Heart right ventricle (tissue), 16 donors: ENCODE measurements around the gene ZBTB2. TPM values are rescaled to one million over a fixed set of nuclear protein-coding genes. Genes with fewer than 3 reads are reported as not detected.
"Not testable (repeated sequence)": the region's sequence is repeated elsewhere in the genome, so short reads cannot be mapped to it uniquely, and the experiment has no call there.

Experiments
- ATAC-seq, 8 donors: fragments of 200-7000 bp; cut with Tn5 transposase; one replicate each; pipeline ENCODE4 v1.9.1; 2020; ENCODE audit warnings: mild to moderate bottlenecking in 8 of 8, moderate library complexity in 8 of 8, moderate number of reproducible peaks in 1 of 8
- DNase-seq, 2 donors: peaks; one replicate each; pipeline ENCODE4 v3.0.0-alpha.2; 2020
- H3K27ac ChIP-seq, 10 donors: fragments of 200-600 bp; sonication (generic) in 2 of 10; one replicate each; pipeline versions ENCODE4 v1.5.0 to v1.8.0; 2020 to 2022; ENCODE audit warnings: mild to moderate bottlenecking in 3 of 10
- H3K27me3 ChIP-seq, 7 donors: fragments of 200-600 bp; one replicate each; pipeline ENCODE4 v1.8.0; 2021 to 2022; ENCODE audit warnings: mild to moderate bottlenecking in 2 of 7
- H3K36me3 ChIP-seq, 9 donors: fragments of 200-600 bp; sonication (generic) in 1 of 9; one replicate each; pipeline versions ENCODE4 v1.5.0 to v1.8.0; 2020 to 2022; ENCODE audit warnings: mild to moderate bottlenecking in 2 of 9
- H3K4me1 ChIP-seq, 9 donors: fragments of 200-600 bp; sonication (generic) in 1 of 9; one replicate each; pipeline versions ENCODE4 v1.5.0 to v1.8.0; 2020 to 2022; ENCODE audit warnings: mild to moderate bottlenecking in 4 of 9
- H3K4me3 ChIP-seq, 10 donors: fragments of 200-600 bp; sonication (generic) in 2 of 10; one replicate each; pipeline versions ENCODE4 v1.5.0 to v1.8.0; 2020 to 2022; ENCODE audit warnings: mild to moderate bottlenecking in 7 of 10, moderate library complexity in 2 of 10
- H3K9me3 ChIP-seq, 11 donors: fragments of 200-600 bp in 10 of 11; sonication (generic) in 2 of 11; one replicate each; pipeline versions ENCODE4 v1.5.0 to v1.8.0; 2013 to 2022; ENCODE audit warnings: mild to moderate bottlenecking in 2 of 11, control low read depth in 1 of 11, moderate library complexity in 1 of 11
- CTCF ChIP-seq, 9 donors: fragments of 200-600 bp; sonication (generic) in 2 of 9; IDR thresholded peaks; one replicate each; pipeline versions ENCODE4 v1.5.0 to v1.8.0; 2021 to 2022; ENCODE audit warnings: antibody characterized with exemption in 9 of 9, mild to moderate bottlenecking in 5 of 9, moderate library complexity in 1 of 9
- WGBS, 2 donors: extraction: QIAGEN DNeasy Blood & Tissue Kit; methylation state at CpG; one replicate each; pipeline ENCODE4 v1.1.7; 2013; ENCODE audit warnings: inconsistent platforms in 1 of 2; 5-methylcytosine and 5-hydroxymethylcytosine counted together
- intact Hi-C, 10 donors: fragments of 100-400 bp; cut with DNase I; formaldehyde crosslinking; loops; one replicate each; pipeline versions ENCODE4 v1.11.1 to v1.14.2; 2022
- polyA plus RNA-seq, 2 donors: library from polyadenylated mRNA; stranded (reverse); fragments of 200-250 nt; gene quantifications; one replicate each; pipeline ENCODE4 v1.2.3, GENCODE V29; 2013
- total RNA-seq, 10 donors: library from RNA; stranded (reverse); fragmentation: NEBNext Ultra II Directional in 3 of 10; extraction: Animal tissue kit (Norgen Biotek cat#: 25700) in 3 of 10; gene quantifications; one replicate each; pipeline versions ENCODE4 v1.2.1 to v1.2.4, GENCODE V29; 2021 to 2023
- donor health status: Arrhythmogenic right ventricular cardiomyopathy.
- donor health status: ischemic (EF 13 %, LVEDD 7.1; RV severe dilation, severe dysfunction).
- donor health status: healthy with polysubstance abuse.
- donor health status: DM: no; HTN: yes; CAD: no.
- donor health status: DM: no; HTN: no; CAD: no.
- donor health status: ischemic (EF 25% LVEDD 6.9; RV normal size, moderate dysfunction).
- donor health status: ischemic (EF 25% LVEDD 5.7; RV mildly dilated, moderate dysfunction).
- donor health status: healthy.
- donor health status: DM: yes; HTN: yes; CAD: no.
- donor health status: Ischemic cardiomyopathy.
- donor health status: ischemic (EF 35%, LVEDD 5.7; RV mildly dilated, moderate dysfunction).
- donor health status: nonischemic (EF 11% LVEDD 7.7; RV severe dilation, severe dysfunction).
- donor health status: DM: yes; HTN: yes; CAD: no.
- donor health status: PGD.
- donor health status: ischemic (EF 29% LVEDD 5.4; RV normal size, mild dysfunction).
- donor health status: nonischemic (EF 23%, LVEDD 6.1; RV moderate dilation, normal function).

ZBTB2 gene
- total and polyA plus RNA-seq, 12 donors, result 3.4 to 8.3 (median 4.9) TPM

- Histone ChIP-seq H3K9me3 (no peaks in the 10 kb centered on the region), H3K27ac (peak overlapping the region in 3 of 10 donors; percentile 2 to 100 (median 32)), H3K27me3 (no peaks in the 10 kb centered on the region), H3K4me3 (no peak overlapping the region), H3K4me1 (peaks cover under 1 to 45% (median 32%) of the 10 kb centered on the region in 9 donors), H3K36me3 (peaks cover 0 to 18% (median 0%) of the 10 kb centered on the region in 9 donors)
- 90 to 95% methylated on average over 11 of the region's 11 CpGs for WGBS, 2 donors
- no peak for TF ChIP-seq CTCF (IDR thresholded peaks at IDR 0.05)
- ATAC-seq, result no peak
- no peak for DNase-seq
- intact Hi-C loops, result no loop called here
These were observed 4.0 kb downstream of the ZBTB2 start for GRCh38 chr6:151387175-151387970.

GRCh38 chr6:151385177-151385576 is 6.2 kb downstream of the ZBTB2 start:
- Histone ChIP-seq H3K4me3 (no peak overlapping the region), H3K36me3 (peaks cover 0 to 18% (median 0%) of the 10 kb centered on the region in 9 donors), H3K9me3 (no peaks in the 10 kb centered on the region), H3K4me1 (peaks cover 0 to 48% (median 31%) of the 10 kb centered on the region in 9 donors), H3K27ac (peak overlapping the region in 3 of 10 donors; percentile 2 to 24 (median 12)), H3K27me3 (no peaks in the 10 kb centered on the region)
- no peak for ATAC-seq
- intact Hi-C loops, result no loop called here
- TF ChIP-seq CTCF (IDR thresholded peaks at IDR 0.05), result no peak
- no peak for DNase-seq
- WGBS, 2 donors, result 55 to 56% methylated on average over 1 of the region's 1 CpG

- no peak for ATAC-seq
These were observed 7.2 kb downstream of the ZBTB2 start for GRCh38 chr6:151384151-151384550.

GRCh38 chr6:151382631-151383030 is 8.7 kb downstream of the ZBTB2 start:
- H3K4me3 ChIP-seq, ATAC-seq, H3K27ac ChIP-seq, H3K9me3 ChIP-seq, DNase-seq, H3K27me3 ChIP-seq, intact Hi-C loops: not testable (repeated sequence)
- Histone ChIP-seq H3K36me3 (peaks cover 0 to 18% (median 0%) of the 10 kb centered on the region in 9 donors), H3K4me1 (peaks cover 0 to 38% (median 17%) of the 10 kb centered on the region in 9 donors)
- 97% methylated on average over 9 of the region's 9 CpGs for WGBS, 2 donors

More at GRCh38 chr6:151384151-151384550, 7.2 kb downstream of the ZBTB2 start:
- no peak for DNase-seq
- TF ChIP-seq CTCF (IDR thresholded peaks at IDR 0.05), result no peak
- Histone ChIP-seq H3K36me3 (peaks cover 0 to 18% (median 0%) of the 10 kb centered on the region in 9 donors), H3K27ac (no peak overlapping the region), H3K27me3 (no peaks in the 10 kb centered on the region), H3K9me3 (no peaks in the 10 kb centered on the region), H3K4me3 (no peak overlapping the region), H3K4me1 (peaks cover 0 to 51% (median 32%) of the 10 kb centered on the region in 9 donors)
- intact Hi-C loops, result no loop called here
- 75 to 86% methylated on average over 5 of the region's 5 CpGs for WGBS, 2 donors

- Histone ChIP-seq H3K4me1 (peaks cover 0 to 38% (median 17%) of the 10 kb centered on the region in 9 donors), H3K36me3 (peaks cover 0 to 9% (median 0%) of the 10 kb centered on the region in 9 donors), H3K27ac (no peak overlapping the region), H3K4me3 (no peak overlapping the region), H3K27me3 (no peaks in the 10 kb centered on the region), H3K9me3 (no peaks in the 10 kb centered on the region)
- intact Hi-C loops, result no loop called here
- WGBS, 2 donors, result 88 to 96% methylated on average over 4 of the region's 4 CpGs
- no peak for TF ChIP-seq CTCF (IDR thresholded peaks at IDR 0.05)
- ATAC-seq (no peak), DNase-seq (no peak)
These were observed 9.6 kb downstream of the ZBTB2 start for GRCh38 chr6:151381722-151382121.
